C4-2B (cell line): Measurements from ENCODE around the gene SLITRK2.

ENCODE experiments used
- H3K27ac ChIP-seq: fragments of 450-650 bp; 2 replicates; pipeline ENCODE4 v1.5.1; 2017
- ZFX ChIP-seq: fragments of 450-650 bp; IDR thresholded peaks from 2 replicates; pipeline ENCODE4 v1.6.1; 2017
- TF ChIP-seq, protein P1 (sequence below): fragments of 450-650 bp; conservative IDR thresholded peaks from 2 replicates; pipeline ENCODE4 v1.5.1; 2017; ENCODE audit warnings: mild to moderate bottlenecking

SLITRK2 gene

GRCh38 chrX:145832796-145833195 is 15.2 kb downstream of the SLITRK2 start:
- H3K27ac ChIP-seq = no peak overlapping the region
- TF ChIP-seq, protein P1, sequence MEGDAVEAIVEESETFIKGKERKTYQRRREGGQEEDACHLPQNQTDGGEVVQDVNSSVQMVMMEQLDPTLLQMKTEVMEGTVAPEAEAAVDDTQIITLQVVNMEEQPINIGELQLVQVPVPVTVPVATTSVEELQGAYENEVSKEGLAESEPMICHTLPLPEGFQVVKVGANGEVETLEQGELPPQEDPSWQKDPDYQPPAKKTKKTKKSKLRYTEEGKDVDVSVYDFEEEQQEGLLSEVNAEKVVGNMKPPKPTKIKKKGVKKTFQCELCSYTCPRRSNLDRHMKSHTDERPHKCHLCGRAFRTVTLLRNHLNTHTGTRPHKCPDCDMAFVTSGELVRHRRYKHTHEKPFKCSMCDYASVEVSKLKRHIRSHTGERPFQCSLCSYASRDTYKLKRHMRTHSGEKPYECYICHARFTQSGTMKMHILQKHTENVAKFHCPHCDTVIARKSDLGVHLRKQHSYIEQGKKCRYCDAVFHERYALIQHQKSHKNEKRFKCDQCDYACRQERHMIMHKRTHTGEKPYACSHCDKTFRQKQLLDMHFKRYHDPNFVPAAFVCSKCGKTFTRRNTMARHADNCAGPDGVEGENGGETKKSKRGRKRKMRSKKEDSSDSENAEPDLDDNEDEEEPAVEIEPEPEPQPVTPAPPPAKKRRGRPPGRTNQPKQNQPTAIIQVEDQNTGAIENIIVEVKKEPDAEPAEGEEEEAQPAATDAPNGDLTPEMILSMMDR = no peak
- no peak for TF ChIP-seq ZFX

GRCh38 chrX:145840531-145840930 is 22.9 kb downstream of the SLITRK2 start:
- TF ChIP-seq, protein P1 = no peak
- no peak for TF ChIP-seq ZFX
- H3K27ac ChIP-seq = no peak overlapping the region

- H3K27ac ChIP-seq = no peak overlapping the region
Measured at GRCh38 chrX:145843146-145843904, 25.7 kb downstream of the SLITRK2 start.

GRCh38 chrX:145844886-145845285 is 27.3 kb downstream of the SLITRK2 start:
- H3K27ac ChIP-seq = no peak overlapping the region
- TF ChIP-seq, protein P1 = no peak
- TF ChIP-seq ZFX = no peak

More at GRCh38 chrX:145843146-145843904, 25.7 kb downstream of the SLITRK2 start:
- no peak for TF ChIP-seq ZFX
- TF ChIP-seq, protein P1 = no peak

DNA sequence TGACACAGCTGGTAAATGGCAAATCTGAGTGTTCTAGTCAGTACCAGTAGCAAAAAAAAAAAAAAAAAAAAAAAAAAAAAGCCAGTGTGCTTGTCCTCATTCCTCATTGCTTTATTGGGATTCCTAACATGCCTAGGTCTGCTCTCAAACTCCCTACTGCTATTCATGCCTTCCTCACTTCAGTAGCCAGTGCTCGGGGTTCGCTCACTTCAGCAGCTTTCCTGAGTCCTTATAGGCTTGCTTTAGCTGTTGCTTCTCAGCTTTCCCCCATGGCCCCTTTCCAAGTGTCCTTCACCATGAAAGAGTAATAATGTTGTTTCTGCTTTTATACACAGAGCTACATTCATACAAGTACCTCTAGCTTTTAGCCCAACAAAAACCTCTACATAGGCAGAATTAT is 30.8 kb downstream of the SLITRK2 start:
- H3K27ac ChIP-seq = no peak overlapping the region

GRCh38 chrX:145848857-145849256 is 31.2 kb downstream of the SLITRK2 start:
- H3K27ac ChIP-seq = no peak overlapping the region
- TF ChIP-seq, protein P1 = no peak
- no peak for TF ChIP-seq ZFX

More for the DNA sequence above, 30.8 kb downstream of the SLITRK2 start:
- TF ChIP-seq, protein P1 = no peak
- TF ChIP-seq ZFX = no peak

DNA sequence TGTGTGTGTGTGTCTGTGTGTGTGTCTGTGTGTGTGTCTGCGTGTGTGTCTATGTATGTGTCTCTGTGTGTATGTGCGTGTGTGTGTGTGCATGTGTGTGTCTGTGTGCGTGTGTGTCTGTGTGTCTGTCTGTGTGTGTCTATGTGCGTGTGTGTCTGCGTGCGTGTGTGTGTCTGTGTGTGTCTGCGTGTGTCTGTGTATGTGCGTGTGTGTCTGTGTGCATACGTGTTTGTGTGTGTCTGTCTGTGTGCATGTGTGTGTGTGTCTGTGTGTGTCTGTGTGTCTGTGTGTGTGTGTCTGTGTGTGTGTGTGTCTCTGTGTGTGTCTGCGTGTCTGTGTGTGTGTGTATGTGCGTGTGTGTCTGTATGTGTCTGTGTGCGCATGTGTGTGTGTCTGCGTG is 35.6 kb downstream of the SLITRK2 start:
- TF ChIP-seq, protein P1 = no peak
- TF ChIP-seq ZFX = no peak
- no peak overlapping the region for H3K27ac ChIP-seq
